Activated CD8-positive, alpha-beta memory T cell treated with anti-CD3 and anti-CD28 coated beads, Interleukin-2, amount 50 U/mL, for 24 hours (primary cell): ENCODE measurements around the gene ANO10.
"Not testable (repeated sequence)": the region's sequence is repeated elsewhere in the genome, so short reads cannot be mapped to it uniquely, and the experiment has no call there.

Source experiments
- DNase-seq: peaks from one replicate; pipeline ENCODE4 v3.0.0-alpha.2; 2020; ENCODE audit errors: extremely low read depth

ANO10 gene

GRCh38 chr3:43522727-43523362 lies 99.0 kb downstream of the ANO10 start:
- no peak for DNase-seq

- no peak for DNase-seq
These were observed 99.9 kb downstream of the ANO10 start for GRCh38 chr3:43521941-43522340.

- not testable (repeated sequence) for DNase-seq
These were observed 103.3 kb downstream of the ANO10 start for GRCh38 chr3:43518515-43518914.

- DNase-seq: no peak
These were observed 105.7 kb downstream of the ANO10 start for GRCh38 chr3:43515970-43516635.

- DNase-seq: no peak
These were observed 106.4 kb downstream of the ANO10 start for GRCh38 chr3:43515208-43515917.

GRCh38 chr3:43512754-43513404 lies 108.9 kb downstream of the ANO10 start:
- DNase-seq: no peak

GRCh38 chr3:43506644-43507043 lies 115.2 kb downstream of the ANO10 start:
- DNase-seq: no peak

GRCh38 chr3:43505351-43505750 lies 116.5 kb downstream of the ANO10 start:
- DNase-seq: no peak

- DNase-seq: no peak
These were observed 118.6 kb downstream of the ANO10 start for GRCh38 chr3:43503067-43503728.

- no peak for DNase-seq
These were observed 122.6 kb downstream of the ANO10 start for GRCh38 chr3:43499256-43499655.

GRCh38 chr3:43497905-43498365 lies 123.9 kb downstream of the ANO10 start:
- DNase-seq: no peak

GRCh38 chr3:43497422-43497821 lies 124.4 kb downstream of the ANO10 start:
- DNase-seq: no peak

- DNase-seq: no peak
These were observed 125.0 kb downstream of the ANO10 start for GRCh38 chr3:43496740-43497375.

- not testable (repeated sequence) for DNase-seq
These were observed 128.9 kb downstream of the ANO10 start for GRCh38 chr3:43492932-43493331.

- DNase-seq: not testable (repeated sequence)
These were observed 130.0 kb downstream of the ANO10 start for GRCh38 chr3:43491807-43492206.

- DNase-seq: no peak
These were observed 131.1 kb downstream of the ANO10 start for GRCh38 chr3:43490640-43491185.

- DNase-seq: no peak
These were observed 131.9 kb downstream of the ANO10 start for GRCh38 chr3:43489930-43490329.

- DNase-seq: no peak
These were observed 135.9 kb downstream of the ANO10 start for GRCh38 chr3:43485931-43486330.

GRCh38 chr3:43484926-43485488 lies 136.8 kb downstream of the ANO10 start:
- no peak for DNase-seq

GRCh38 chr3:43481375-43481774 lies 140.4 kb downstream of the ANO10 start:
- no peak for DNase-seq

- not testable (repeated sequence) for DNase-seq
These were observed 143.0 kb downstream of the ANO10 start for GRCh38 chr3:43478839-43479238.
